ENCODE data around the gene ZNF135. TPM values are rescaled to one million over a fixed set of nuclear protein-coding genes. Genes with fewer than 3 reads are reported as not detected.

The ZNF135 gene
- total and polyA plus RNA-seq, 2 experiments from 2014 or later: 4.8 to 10.3 TPM

DNA sequence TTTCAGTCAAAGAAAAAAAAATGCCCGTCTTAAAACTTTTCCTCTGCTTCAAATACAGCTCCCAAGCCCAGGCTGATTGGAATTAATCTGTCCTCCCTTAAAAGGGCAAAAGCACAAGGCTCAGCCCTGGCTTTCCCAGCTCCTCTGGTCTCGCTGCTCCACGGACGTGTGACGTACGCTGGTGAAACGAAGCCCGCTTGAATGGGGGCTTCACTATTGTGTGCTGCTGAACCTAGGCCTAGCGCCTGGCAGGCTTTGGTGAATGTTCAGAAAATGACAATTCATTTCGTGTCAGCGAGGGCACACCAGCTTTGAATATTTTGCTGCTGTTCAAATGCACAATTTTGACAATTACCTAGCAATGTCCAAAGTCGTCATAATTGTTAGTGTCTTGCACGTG, 615 bp upstream of the ZNF135 start (continued):
- TF ChIP-seq, protein P1, sequence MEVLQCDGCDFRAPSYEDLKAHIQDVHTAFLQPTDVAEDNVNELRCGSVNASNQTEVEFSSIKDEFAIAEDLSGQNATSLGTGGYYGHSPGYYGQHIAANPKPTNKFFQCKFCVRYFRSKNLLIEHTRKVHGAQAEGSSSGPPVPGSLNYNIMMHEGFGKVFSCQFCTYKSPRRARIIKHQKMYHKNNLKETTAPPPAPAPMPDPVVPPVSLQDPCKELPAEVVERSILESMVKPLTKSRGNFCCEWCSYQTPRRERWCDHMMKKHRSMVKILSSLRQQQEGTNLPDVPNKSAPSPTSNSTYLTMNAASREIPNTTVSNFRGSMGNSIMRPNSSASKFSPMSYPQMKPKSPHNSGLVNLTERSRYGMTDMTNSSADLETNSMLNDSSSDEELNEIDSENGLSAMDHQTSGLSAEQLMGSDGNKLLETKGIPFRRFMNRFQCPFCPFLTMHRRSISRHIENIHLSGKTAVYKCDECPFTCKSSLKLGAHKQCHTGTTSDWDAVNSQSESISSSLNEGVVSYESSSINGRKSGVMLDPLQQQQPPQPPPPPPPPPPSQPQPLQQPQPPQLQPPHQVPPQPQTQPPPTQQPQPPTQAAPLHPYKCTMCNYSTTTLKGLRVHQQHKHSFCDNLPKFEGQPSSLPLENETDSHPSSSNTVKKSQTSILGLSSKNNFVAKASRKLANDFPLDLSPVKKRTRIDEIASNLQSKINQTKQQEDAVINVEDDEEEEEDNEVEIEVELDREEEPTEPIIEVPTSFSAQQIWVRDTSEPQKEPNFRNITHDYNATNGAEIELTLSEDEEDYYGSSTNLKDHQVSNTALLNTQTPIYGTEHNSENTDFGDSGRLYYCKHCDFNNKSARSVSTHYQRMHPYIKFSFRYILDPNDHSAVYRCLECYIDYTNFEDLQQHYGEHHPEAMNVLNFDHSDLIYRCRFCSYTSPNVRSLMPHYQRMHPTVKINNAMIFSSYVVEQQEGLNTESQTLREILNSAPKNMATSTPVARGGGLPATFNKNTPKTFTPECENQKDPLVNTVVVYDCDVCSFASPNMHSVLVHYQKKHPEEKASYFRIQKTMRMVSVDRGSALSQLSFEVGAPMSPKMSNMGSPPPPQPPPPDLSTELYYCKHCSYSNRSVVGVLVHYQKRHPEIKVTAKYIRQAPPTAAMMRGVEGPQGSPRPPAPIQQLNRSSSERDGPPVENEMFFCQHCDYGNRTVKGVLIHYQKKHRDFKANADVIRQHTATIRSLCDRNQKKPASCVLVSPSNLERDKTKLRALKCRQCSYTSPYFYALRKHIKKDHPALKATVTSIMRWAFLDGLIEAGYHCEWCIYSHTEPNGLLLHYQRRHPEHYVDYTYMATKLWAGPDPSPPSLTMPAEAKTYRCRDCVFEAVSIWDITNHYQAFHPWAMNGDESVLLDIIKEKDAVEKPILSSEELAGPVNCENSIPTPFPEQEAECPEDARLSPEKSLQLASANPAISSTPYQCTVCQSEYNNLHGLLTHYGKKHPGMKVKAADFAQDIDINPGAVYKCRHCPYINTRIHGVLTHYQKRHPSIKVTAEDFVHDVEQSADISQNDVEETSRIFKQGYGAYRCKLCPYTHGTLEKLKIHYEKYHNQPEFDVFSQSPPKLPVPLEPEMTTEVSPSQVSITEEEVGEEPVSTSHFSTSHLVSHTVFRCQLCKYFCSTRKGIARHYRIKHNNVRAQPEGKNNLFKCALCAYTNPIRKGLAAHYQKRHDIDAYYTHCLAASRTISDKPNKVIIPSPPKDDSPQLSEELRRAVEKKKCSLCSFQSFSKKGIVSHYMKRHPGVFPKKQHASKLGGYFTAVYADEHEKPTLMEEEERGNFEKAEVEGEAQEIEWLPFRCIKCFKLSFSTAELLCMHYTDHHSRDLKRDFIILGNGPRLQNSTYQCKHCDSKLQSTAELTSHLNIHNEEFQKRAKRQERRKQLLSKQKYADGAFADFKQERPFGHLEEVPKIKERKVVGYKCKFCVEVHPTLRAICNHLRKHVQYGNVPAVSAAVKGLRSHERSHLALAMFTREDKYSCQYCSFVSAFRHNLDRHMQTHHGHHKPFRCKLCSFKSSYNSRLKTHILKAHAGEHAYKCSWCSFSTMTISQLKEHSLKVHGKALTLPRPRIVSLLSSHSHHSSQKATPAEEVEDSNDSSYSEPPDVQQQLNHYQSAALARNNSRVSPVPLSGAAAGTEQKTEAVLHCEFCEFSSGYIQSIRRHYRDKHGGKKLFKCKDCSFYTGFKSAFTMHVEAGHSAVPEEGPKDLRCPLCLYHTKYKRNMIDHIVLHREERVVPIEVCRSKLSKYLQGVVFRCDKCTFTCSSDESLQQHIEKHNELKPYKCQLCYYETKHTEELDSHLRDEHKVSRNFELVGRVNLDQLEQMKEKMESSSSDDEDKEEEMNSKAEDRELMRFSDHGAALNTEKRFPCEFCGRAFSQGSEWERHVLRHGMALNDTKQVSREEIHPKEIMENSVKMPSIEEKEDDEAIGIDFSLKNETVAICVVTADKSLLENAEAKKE (CRISPR knock-in tag; IDR thresholded peaks at IDR 0.05): no peak
- TF ChIP-seq ZNF114 (CRISPR knock-in tag; IDR thresholded peaks at IDR 0.05): no peak

DNA sequence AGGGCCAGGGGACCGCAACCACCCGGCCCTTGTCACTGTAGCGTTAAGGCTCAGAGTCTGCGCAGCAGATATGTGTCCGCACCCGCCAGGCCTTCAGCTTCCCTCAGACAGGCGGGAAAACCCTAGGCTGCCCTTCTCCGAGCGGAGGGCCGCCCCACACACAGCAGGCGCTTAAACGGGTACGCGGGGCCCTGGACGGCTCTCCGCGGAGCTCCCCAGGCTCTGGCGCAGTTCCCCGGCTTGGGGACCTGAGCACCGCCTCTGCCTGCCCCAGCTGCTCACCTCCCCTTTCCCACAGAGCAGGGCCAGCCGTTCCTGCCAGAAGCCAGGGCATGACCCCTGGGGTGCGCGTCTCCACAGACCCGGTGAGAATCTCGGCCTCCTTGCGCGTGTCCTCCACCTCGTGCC, 593 bp downstream of the ZNF135 start:
- DNase-seq (ENCODE audit: low spot score): peak; percentile 68
- no peaks in the 10 kb centered on the region for H3K27me3 ChIP-seq (ENCODE audit: insufficient read depth)
- peak overlapping the region; percentile 76; the same call in 1 of the 2 replicates for H2AFZ ChIP-seq
- Mint-ChIP-seq H3K4me1 (peaks cover 8% of the 10 kb centered on the region), H3K4me3 (peak overlapping the region; percentile 79; the same call in 2 of the 3 replicates), H3K27me3 (ENCODE audit: insufficient read depth, low read depth, poor library complexity) (peaks cover 17% of the 10 kb centered on the region), H3K27ac (no peak overlapping the region), H3K9me3 (peaks cover 80% of the 10 kb centered on the region), H3K36me3 (ENCODE audit: low read depth) (peaks cover 62% of the 10 kb centered on the region)
- peak; percentile 41 for ATAC-seq
- H3K79me2 ChIP-seq (replicated peaks; ENCODE audit: insufficient read depth): no peaks in the 10 kb centered on the region
- H3K4me3 ChIP-seq: peak overlapping the region; percentile 66
- 0 out of 2 replicates have a peak, but pooled peaks cover 6% of the 10 kb centered on the region for H3K9me2 ChIP-seq (ENCODE audit: insufficient read depth)
- TF ChIP-seq STAT1 (IDR thresholded peaks at IDR 0.05; ENCODE audit: unreplicated experiment): no peak
- no peak for TF ChIP-seq CREB1 (CRISPR knock-in tag; IDR thresholded peaks at IDR 0.05; ENCODE audit: low read depth)
- H3K36me3 ChIP-seq (ENCODE audit: insufficient read depth): peaks cover 2% of the 10 kb centered on the region; the same call in 1 of the 2 replicates
- H3F3A ChIP-seq (replicated peaks; ENCODE audit: low read depth): 0 out of 2 replicates have a peak, but pooled peaks cover 4% of the 10 kb centered on the region
- H3K4me1 ChIP-seq (ENCODE audit: insufficient read depth): peaks cover 12% of the 10 kb centered on the region
- peak overlapping the region; percentile 81 for H3K4me2 ChIP-seq
- H4K20me1 ChIP-seq (replicated peaks; ENCODE audit: insufficient read depth): no peaks in the 10 kb centered on the region
- peak overlapping the region; percentile 69; the same call in 1 of the 2 replicates for H3K27ac ChIP-seq (ENCODE audit: low read depth)
